B cell (primary cell): ENCODE data around the gene KRTAP10-5.

Experiments
- CTCF ChIP-seq: fragments of 200-600 bp; IDR thresholded peaks from one replicate; pipeline ENCODE4 v1.8.0; 2022; ENCODE audit warnings: antibody characterized with exemption, mild to moderate bottlenecking
- EZH2 ChIP-seq: IDR thresholded peaks from 2 replicates; pipeline ENCODE4 v1.6.1; 2012; ENCODE audit warnings: borderline replicate concordance, low read depth, mild to moderate bottlenecking, moderate library complexity, low read length; ENCODE audit not compliant: insufficient read depth, poor library complexity, severe bottlenecking

GRCh38 chr21:44550807-44551206, 29.6 kb downstream of the KRTAP10-5 start:
- TF ChIP-seq CTCF, result no peak
- TF ChIP-seq EZH2, result no peak
